Left lobe of liver (tissue), 2 donors: ENCODE measurements around the gene ZFAND3. TPM values are rescaled to one million over a fixed set of nuclear protein-coding genes. Genes with fewer than 3 reads are reported as not detected.

ENCODE experiments used
- ATAC-seq: fragments of 200-7000 bp; cut with Tn5 transposase; one replicate; pipeline ENCODE4 v1.9.1; 2020; ENCODE audit warnings: mild to moderate bottlenecking, moderate library complexity
- DNase-seq: peaks from one replicate; pipeline ENCODE4 v3.0.0-alpha.2; 2020; ENCODE audit warnings: low spot score
- total RNA-seq: library from RNA; stranded (reverse); gene quantifications from one replicate; pipeline ENCODE4 v1.2.1, GENCODE V29; 2021
- donor health status: DM: no; HTN: no; CAD: no; lungs with moderate emphysema.
- donor health status: DM: no; HTN: yes; CAD: no.

Gene ZFAND3
- total RNA-seq, 1 donor from 2014 or later = 41.0 TPM

DNA sequence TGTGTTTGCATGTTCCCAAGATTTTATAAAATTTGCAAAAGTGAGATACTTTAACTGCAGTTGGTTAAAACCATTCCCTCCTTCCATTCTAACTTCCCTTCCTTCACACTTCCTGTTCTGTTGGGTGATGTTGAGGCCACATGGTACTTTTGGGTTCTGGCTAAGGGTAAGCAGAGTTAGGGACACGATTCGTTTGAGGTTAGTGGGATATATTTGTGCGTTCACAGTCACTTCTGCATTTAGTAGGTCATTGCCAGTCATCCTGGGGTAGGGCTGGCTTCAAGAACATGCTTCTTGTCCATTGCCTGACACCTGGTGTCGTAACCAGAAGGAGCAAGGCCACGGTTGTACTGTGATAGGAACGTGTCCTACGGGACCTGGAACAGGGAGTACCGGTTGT lies 340.1 kb downstream of the ZFAND3 start:
- no peak for ATAC-seq
- DNase-seq = no peak

DNA sequence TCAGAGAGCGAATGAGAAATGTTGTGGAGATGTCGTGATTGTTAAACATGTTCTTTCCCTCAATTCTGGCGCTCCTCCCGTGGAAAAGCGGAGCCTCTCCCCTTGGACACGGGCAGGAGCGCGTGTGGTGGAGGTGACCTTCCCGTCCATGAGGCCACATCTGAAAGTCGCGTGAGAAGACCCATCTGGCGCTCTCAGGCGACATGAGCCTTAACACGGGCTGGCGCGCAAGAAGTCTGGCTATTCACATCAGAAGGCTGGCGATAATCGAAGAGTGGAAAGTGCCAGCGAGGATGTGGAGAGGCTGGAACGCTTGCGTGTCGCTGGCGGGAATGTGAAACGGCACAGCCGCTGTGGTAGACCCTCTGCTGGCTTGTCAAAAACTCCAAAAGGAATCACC lies 341.3 kb downstream of the ZFAND3 start:
- no peak for DNase-seq

GRCh38 chr6:38161331-38161730 lies 341.8 kb downstream of the ZFAND3 start:
- DNase-seq (no peak), ATAC-seq (no peak)

More for the DNA sequence above, 341.3 kb downstream of the ZFAND3 start:
- no peak for ATAC-seq

- DNase-seq = no peak
These were observed 342.4 kb downstream of the ZFAND3 start for GRCh38 chr6:38161754-38162492.

DNA sequence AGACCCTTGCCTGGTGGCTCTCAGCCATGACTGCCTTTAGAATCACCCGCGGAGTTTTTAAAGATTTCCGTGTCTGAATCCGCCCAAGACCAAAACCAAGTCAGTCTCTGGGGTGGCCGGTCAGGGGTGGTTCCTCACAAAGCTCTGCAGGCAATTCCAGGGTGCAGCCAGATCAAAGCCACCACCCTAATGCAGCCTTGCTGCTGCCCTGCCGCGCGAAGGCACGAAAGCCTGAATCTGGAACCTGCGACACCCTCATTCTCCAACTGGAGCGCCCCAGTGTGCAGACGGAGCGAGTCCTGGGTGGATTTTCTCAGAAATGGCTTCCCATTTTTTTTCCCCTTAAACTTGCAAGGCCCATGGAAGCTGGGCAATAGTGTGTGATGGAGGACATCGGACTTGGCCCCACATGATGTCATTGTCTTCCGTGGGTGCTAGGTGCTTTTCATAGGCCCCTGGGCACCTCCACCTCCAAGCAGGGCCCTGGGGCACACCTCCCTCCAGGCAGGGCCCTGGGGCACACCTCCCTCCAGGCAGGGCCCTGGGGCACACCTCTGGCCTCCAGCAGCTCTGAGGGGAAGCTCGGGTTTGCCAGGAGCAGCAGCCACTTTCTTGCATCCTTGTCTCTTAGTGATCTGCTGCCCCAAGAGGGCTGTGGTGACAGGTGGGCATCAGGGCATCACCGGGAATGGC lies 343.1 kb downstream of the ZFAND3 start:
- DNase-seq = no peak
- ATAC-seq = no peak

More at GRCh38 chr6:38161754-38162492, 342.4 kb downstream of the ZFAND3 start:
- ATAC-seq = peak; percentile 39

GRCh38 chr6:38163186-38164130 lies 343.9 kb downstream of the ZFAND3 start:
- ATAC-seq = peak; percentile 65
- DNase-seq = no peak

- DNase-seq (peak; percentile 77), ATAC-seq (peak; percentile 63)
These were observed 344.6 kb downstream of the ZFAND3 start for GRCh38 chr6:38164131-38164481.

DNA sequence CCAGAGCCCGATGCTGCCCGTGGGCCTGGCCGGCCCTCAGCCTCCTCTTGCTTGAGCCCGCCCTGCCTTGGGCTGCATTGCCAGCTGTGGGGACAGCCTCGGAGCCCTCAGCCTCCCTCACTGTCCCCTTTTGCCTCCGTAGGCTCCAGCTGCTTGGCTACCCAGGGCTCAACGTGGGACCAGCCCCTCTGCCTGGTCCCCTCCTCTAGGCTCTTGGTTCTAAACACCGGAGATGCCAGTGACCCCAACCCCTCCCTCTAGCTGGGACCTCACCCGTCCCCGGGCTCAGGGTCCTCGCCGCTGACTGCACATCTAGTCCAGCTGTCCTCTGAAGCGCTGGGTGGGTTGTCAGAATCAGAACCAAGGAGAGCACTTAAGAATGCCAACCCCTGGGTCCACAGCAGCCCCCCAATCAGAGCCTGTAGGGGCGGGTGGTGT lies 345.2 kb downstream of the ZFAND3 start:
- DNase-seq (no peak), ATAC-seq (no peak)

DNA sequence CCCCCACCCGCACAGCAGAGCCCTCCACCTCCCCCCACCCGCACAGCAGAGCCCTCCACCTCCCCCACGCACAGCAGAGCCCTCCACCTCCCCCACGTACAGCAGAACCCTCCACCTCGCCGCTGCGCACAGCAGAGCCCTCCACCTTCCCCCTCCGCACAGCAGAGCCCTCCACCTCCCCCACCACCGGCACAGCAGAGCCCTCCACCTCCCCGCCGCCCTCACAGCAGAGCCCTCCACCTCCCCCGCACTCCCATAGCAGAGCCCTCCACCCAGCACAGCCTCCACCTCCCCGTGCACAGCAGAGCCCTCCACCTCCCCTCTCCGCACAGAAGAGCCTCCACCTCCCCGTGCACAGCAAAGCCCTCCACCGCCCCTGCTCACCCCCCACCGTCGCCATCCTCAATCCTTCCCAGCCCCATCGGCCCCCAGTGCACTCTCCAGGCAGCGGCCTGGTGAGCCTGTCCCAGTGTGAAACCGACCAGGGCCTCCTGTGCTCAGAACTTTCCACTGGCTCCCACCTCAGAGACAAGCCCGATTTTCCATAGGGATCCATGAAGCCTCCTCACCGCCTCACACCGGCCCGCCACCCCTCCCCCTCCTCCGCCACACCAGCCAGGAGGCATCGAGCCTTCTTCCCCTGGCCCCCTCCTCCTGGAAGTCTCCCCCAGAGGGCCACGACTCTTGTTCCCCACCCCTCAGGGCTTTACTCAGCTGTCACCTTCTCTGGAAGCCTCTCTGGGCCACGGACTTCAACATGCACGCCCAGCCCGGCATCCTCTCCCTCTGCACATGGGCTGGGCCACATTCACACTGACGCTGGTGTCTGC lies 347.1 kb downstream of the ZFAND3 start:
- DNase-seq (no peak), ATAC-seq (no peak)

DNA sequence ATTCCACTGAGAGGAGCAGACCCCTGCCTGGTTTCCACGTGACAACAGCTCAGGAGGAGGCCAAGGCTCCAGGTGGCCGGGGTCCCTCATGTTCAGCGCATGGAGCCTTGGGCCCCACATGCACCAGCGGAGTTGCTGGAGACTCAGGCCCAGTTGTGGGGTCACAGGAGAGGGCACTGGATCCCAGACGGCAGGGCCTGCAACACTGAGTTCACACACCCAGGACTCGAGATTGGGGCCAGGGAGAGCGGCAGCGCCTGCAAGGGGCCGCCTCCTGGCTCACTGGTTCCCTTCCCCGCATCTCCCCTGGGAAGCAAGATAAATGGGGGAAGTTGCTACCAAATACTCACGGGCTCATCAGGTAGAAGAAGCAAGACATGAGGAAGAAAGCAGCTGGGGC lies 348.1 kb downstream of the ZFAND3 start:
- no peak for ATAC-seq
- DNase-seq = no peak

GRCh38 chr6:38168126-38168525 lies 348.6 kb downstream of the ZFAND3 start:
- ATAC-seq (no peak), DNase-seq (no peak)

- DNase-seq (no peak), ATAC-seq (no peak)
These were observed 349.2 kb downstream of the ZFAND3 start for GRCh38 chr6:38168699-38169098.

DNA sequence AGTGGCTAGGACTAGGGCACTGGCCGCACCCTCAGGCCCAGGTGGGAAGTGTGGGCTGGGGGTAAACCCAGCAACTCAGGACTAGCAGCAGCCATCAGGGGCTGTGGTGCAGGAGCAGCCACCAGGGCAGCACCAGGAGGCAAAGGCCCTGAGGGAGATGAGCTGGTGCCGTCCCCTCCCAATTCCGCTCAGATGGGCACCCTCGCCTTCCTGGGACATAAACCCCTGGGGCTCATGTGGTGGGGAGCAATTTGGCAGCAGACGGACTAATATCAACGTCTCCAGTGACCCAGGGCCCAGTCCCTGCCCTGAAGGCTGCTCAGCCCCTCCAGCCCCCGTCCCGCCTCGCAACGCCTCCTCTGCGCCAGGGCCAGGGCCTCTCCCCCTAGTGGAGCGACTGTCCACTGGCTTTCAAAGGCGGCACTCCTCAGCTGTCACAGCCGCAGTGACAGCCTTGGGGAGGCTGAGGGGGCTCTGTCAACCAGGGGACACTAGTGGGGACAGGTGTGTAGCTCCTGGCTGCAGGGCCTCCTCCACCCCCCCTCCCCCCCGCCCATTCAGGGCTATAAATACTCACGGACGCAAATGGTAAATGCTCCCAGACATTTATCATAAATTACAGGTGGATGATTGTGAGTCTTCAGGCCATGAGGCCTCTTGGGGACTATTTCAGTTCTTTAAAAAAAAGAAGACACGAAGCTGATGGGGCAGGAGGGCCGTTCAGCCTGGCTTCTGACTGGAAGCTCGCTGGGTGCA lies 349.9 kb downstream of the ZFAND3 start:
- ATAC-seq (no peak), DNase-seq (no peak)

GRCh38 chr6:38169977-38170526 lies 350.5 kb downstream of the ZFAND3 start:
- DNase-seq = peak; percentile 64
- peak; percentile 70 for ATAC-seq

DNA sequence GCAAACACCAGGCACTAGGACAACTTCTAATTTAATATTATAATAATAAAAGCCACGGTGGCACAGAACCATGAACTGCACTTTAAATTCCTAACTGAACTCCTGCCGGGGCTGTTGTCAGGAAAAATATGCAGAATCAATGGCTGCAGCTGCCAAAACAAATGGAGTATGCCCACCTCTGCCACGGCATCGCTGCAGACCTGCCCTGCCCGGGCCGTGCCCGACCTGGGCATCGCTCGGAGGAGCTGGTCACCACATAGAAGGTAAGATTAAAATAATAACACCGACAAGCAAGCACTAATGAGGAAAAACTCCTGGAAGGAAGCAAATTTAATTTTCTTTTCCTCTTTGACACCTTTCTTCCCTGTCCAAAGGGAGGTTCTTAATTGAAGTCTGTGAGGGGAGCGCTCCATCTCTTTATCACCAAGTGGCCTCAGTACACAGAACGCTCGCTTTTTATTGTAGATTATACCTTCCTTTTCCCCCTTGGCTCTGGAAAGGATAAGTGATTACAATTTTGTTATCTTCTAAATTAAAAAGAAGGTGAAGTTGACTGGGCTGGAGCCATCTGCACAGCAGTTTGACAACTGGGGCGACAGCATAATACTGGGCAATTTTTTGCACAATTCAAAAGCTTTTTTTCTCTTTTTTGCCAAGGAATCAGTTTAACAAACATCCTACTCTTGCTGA lies 351.3 kb downstream of the ZFAND3 start:
- DNase-seq (no peak), ATAC-seq (peak; percentile 39)

- ATAC-seq = peak; percentile 2
- DNase-seq = no peak
These were observed 352.6 kb downstream of the ZFAND3 start for GRCh38 chr6:38171997-38172738.

GRCh38 chr6:38172739-38173410 lies 353.3 kb downstream of the ZFAND3 start:
- DNase-seq = no peak
- peak; percentile 39 for ATAC-seq
